ENCODE data around the gene OR5A1. TPM values are rescaled to one million over a fixed set of nuclear protein-coding genes. Genes with fewer than 3 reads are reported as not detected.

Gene OR5A1
- total and polyA plus RNA-seq, 8 donors: not detected

- WGBS, 2 donors: 61 to 83% methylated on average over 2 of the region's 2 CpGs
- intact Hi-C loops (cut with DNase I): no loop called here
- no peak for TF ChIP-seq CTCF (IDR thresholded peaks at IDR 0.05)
- DNase-seq (no peak), ATAC-seq (no peak), FAIRE-seq (no peak)
- no peaks in the 10 kb centered on the region for H3K36me3 ChIP-seq
- no peak overlapping the region for H3K4me3 ChIP-seq
- no peaks in the 10 kb centered on the region for H3K27me3 ChIP-seq
- H3K9me3 ChIP-seq: no peaks in the 10 kb centered on the region
- no peak overlapping the region for H3K27ac ChIP-seq
- H3K4me1 ChIP-seq: no peaks in the 10 kb centered on the region
These were observed 22.6 kb upstream of the OR5A1 start for GRCh38 chr11:59413646-59414045.

- intact Hi-C loops (cut with DNase I): no loop called here
These were observed 21.2 kb upstream of the OR5A1 start for GRCh38 chr11:59415111-59415510.

GRCh38 chr11:59416613-59417012, 19.7 kb upstream of the OR5A1 start:
- no peak for TF ChIP-seq CTCF (IDR thresholded peaks at IDR 0.05)
- WGBS, 2 donors: 84 to 88% methylated on average over 5 of the region's 5 CpGs
- no peaks in the 10 kb centered on the region for H3K9me3 ChIP-seq
- H3K27ac ChIP-seq: no peak overlapping the region
- ATAC-seq (no peak), DNase-seq (no peak), FAIRE-seq (no peak)
- H3K4me1 ChIP-seq: no peaks in the 10 kb centered on the region
- H3K27me3 ChIP-seq: no peaks in the 10 kb centered on the region
- intact Hi-C loops (cut with DNase I): no loop called here
- H3K36me3 ChIP-seq: no peaks in the 10 kb centered on the region
- no peak overlapping the region for H3K4me3 ChIP-seq

More at GRCh38 chr11:59415111-59415510, 21.2 kb upstream of the OR5A1 start:
- no peak for FAIRE-seq
- no peak for DNase-seq
- Histone ChIP-seq H3K36me3 (no peaks in the 10 kb centered on the region), H3K4me3 (no peak overlapping the region), H3K9me3 (no peaks in the 10 kb centered on the region), H3K27me3 (no peaks in the 10 kb centered on the region), H3K27ac (no peak overlapping the region), H3K4me1 (no peaks in the 10 kb centered on the region)
- no peak for TF ChIP-seq CTCF (IDR thresholded peaks at IDR 0.05)
- 81 to 97% methylated on average over 1 of the region's 1 CpG for WGBS, 2 donors
- ATAC-seq: no peak

- DNase-seq (no peak), ATAC-seq (no peak), FAIRE-seq (no peak)
- intact Hi-C loops (cut with DNase I): no loop called here
- no peak for TF ChIP-seq CTCF (IDR thresholded peaks at IDR 0.05)
- Histone ChIP-seq H3K36me3 (no peaks in the 10 kb centered on the region), H3K4me3 (no peak overlapping the region), H3K27ac (no peak overlapping the region), H3K4me1 (no peaks in the 10 kb centered on the region), H3K27me3 (no peaks in the 10 kb centered on the region), H3K9me3 (no peaks in the 10 kb centered on the region)
- 73 to 79% methylated on average over 5 of the region's 5 CpGs for WGBS, 2 donors
These were observed 19.2 kb upstream of the OR5A1 start for GRCh38 chr11:59417023-59417422.

GRCh38 chr11:59418156-59418555, 18.1 kb upstream of the OR5A1 start:
- no peak for DNase-seq
- no peaks in the 10 kb centered on the region for H3K27me3 ChIP-seq
- TF ChIP-seq CTCF (IDR thresholded peaks at IDR 0.05): no peak
- H3K36me3 ChIP-seq: no peaks in the 10 kb centered on the region
- H3K27ac ChIP-seq: no peak overlapping the region
- H3K4me3 ChIP-seq: no peak overlapping the region
- no peaks in the 10 kb centered on the region for H3K9me3 ChIP-seq
- no peaks in the 10 kb centered on the region for H3K4me1 ChIP-seq
- FAIRE-seq: no peak
- no peak for ATAC-seq
- intact Hi-C loops (cut with DNase I): no loop called here
- 71 to 72% methylated on average over 2 of the region's 2 CpGs for WGBS, 2 donors
